ENCODE results near the gene KIAA0825.

DNA sequence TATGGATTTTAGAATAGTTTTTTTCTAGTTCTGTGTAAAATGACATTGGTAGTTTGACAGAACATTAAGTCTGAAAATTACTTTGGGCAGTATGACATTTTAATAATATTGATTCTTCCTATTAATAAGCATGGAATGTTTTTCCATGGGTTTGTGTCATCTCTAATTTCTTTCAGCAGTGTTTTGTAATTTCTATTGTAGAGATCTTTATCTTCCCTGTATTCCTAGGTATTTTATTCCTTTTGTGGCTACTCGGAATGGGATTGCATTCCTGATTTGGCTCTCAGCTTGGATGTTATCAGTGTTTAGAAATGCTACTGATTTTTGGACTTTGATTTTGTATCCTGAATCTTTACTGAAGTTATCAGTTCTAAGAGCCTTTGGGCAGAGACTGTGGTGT lies 420.4 kb downstream of the KIAA0825 start:
- no peak for TF ChIP-seq EZH2 (IDR thresholded peaks at IDR 0.05; ENCODE audit: low read depth, unreplicated experiment)
- TF ChIP-seq, protein P1, sequence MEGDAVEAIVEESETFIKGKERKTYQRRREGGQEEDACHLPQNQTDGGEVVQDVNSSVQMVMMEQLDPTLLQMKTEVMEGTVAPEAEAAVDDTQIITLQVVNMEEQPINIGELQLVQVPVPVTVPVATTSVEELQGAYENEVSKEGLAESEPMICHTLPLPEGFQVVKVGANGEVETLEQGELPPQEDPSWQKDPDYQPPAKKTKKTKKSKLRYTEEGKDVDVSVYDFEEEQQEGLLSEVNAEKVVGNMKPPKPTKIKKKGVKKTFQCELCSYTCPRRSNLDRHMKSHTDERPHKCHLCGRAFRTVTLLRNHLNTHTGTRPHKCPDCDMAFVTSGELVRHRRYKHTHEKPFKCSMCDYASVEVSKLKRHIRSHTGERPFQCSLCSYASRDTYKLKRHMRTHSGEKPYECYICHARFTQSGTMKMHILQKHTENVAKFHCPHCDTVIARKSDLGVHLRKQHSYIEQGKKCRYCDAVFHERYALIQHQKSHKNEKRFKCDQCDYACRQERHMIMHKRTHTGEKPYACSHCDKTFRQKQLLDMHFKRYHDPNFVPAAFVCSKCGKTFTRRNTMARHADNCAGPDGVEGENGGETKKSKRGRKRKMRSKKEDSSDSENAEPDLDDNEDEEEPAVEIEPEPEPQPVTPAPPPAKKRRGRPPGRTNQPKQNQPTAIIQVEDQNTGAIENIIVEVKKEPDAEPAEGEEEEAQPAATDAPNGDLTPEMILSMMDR (conservative IDR thresholded peaks at IDR 0.05; ENCODE audit: low read depth in 2 of 2), result no peak
- no peak for TF ChIP-seq EZH2phosphoT487 (IDR thresholded peaks at IDR 0.05; ENCODE audit: unreplicated experiment)
- TF ChIP-seq ZNF331 (CRISPR knock-in tag; IDR thresholded peaks at IDR 0.05; ENCODE audit: low read depth), result no peak
- no peak for TF ChIP-seq JUNB (IDR thresholded peaks at IDR 0.05; ENCODE audit: unreplicated experiment)
- TF ChIP-seq CREB1 (CRISPR knock-in tag; IDR thresholded peaks at IDR 0.05; ENCODE audit: low read depth), result no peak
- TF ChIP-seq, protein P2, sequence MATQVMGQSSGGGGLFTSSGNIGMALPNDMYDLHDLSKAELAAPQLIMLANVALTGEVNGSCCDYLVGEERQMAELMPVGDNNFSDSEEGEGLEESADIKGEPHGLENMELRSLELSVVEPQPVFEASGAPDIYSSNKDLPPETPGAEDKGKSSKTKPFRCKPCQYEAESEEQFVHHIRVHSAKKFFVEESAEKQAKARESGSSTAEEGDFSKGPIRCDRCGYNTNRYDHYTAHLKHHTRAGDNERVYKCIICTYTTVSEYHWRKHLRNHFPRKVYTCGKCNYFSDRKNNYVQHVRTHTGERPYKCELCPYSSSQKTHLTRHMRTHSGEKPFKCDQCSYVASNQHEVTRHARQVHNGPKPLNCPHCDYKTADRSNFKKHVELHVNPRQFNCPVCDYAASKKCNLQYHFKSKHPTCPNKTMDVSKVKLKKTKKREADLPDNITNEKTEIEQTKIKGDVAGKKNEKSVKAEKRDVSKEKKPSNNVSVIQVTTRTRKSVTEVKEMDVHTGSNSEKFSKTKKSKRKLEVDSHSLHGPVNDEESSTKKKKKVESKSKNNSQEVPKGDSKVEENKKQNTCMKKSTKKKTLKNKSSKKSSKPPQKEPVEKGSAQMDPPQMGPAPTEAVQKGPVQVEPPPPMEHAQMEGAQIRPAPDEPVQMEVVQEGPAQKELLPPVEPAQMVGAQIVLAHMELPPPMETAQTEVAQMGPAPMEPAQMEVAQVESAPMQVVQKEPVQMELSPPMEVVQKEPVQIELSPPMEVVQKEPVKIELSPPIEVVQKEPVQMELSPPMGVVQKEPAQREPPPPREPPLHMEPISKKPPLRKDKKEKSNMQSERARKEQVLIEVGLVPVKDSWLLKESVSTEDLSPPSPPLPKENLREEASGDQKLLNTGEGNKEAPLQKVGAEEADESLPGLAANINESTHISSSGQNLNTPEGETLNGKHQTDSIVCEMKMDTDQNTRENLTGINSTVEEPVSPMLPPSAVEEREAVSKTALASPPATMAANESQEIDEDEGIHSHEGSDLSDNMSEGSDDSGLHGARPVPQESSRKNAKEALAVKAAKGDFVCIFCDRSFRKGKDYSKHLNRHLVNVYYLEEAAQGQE (IDR thresholded peaks at IDR 0.05; ENCODE audit: unreplicated experiment), result no peak
- no peak for TF ChIP-seq POLR2AphosphoS5 (IDR thresholded peaks at IDR 0.05; ENCODE audit: low read depth)
- no peak for TF ChIP-seq NANOG (IDR thresholded peaks at IDR 0.05; ENCODE audit: borderline replicate concordance)
- no peak for TF ChIP-seq ZNF114 (CRISPR knock-in tag; IDR thresholded peaks at IDR 0.05)
- TF ChIP-seq, protein P3, sequence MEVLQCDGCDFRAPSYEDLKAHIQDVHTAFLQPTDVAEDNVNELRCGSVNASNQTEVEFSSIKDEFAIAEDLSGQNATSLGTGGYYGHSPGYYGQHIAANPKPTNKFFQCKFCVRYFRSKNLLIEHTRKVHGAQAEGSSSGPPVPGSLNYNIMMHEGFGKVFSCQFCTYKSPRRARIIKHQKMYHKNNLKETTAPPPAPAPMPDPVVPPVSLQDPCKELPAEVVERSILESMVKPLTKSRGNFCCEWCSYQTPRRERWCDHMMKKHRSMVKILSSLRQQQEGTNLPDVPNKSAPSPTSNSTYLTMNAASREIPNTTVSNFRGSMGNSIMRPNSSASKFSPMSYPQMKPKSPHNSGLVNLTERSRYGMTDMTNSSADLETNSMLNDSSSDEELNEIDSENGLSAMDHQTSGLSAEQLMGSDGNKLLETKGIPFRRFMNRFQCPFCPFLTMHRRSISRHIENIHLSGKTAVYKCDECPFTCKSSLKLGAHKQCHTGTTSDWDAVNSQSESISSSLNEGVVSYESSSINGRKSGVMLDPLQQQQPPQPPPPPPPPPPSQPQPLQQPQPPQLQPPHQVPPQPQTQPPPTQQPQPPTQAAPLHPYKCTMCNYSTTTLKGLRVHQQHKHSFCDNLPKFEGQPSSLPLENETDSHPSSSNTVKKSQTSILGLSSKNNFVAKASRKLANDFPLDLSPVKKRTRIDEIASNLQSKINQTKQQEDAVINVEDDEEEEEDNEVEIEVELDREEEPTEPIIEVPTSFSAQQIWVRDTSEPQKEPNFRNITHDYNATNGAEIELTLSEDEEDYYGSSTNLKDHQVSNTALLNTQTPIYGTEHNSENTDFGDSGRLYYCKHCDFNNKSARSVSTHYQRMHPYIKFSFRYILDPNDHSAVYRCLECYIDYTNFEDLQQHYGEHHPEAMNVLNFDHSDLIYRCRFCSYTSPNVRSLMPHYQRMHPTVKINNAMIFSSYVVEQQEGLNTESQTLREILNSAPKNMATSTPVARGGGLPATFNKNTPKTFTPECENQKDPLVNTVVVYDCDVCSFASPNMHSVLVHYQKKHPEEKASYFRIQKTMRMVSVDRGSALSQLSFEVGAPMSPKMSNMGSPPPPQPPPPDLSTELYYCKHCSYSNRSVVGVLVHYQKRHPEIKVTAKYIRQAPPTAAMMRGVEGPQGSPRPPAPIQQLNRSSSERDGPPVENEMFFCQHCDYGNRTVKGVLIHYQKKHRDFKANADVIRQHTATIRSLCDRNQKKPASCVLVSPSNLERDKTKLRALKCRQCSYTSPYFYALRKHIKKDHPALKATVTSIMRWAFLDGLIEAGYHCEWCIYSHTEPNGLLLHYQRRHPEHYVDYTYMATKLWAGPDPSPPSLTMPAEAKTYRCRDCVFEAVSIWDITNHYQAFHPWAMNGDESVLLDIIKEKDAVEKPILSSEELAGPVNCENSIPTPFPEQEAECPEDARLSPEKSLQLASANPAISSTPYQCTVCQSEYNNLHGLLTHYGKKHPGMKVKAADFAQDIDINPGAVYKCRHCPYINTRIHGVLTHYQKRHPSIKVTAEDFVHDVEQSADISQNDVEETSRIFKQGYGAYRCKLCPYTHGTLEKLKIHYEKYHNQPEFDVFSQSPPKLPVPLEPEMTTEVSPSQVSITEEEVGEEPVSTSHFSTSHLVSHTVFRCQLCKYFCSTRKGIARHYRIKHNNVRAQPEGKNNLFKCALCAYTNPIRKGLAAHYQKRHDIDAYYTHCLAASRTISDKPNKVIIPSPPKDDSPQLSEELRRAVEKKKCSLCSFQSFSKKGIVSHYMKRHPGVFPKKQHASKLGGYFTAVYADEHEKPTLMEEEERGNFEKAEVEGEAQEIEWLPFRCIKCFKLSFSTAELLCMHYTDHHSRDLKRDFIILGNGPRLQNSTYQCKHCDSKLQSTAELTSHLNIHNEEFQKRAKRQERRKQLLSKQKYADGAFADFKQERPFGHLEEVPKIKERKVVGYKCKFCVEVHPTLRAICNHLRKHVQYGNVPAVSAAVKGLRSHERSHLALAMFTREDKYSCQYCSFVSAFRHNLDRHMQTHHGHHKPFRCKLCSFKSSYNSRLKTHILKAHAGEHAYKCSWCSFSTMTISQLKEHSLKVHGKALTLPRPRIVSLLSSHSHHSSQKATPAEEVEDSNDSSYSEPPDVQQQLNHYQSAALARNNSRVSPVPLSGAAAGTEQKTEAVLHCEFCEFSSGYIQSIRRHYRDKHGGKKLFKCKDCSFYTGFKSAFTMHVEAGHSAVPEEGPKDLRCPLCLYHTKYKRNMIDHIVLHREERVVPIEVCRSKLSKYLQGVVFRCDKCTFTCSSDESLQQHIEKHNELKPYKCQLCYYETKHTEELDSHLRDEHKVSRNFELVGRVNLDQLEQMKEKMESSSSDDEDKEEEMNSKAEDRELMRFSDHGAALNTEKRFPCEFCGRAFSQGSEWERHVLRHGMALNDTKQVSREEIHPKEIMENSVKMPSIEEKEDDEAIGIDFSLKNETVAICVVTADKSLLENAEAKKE (CRISPR knock-in tag; IDR thresholded peaks at IDR 0.05), result no peak
- TF ChIP-seq ETS1 (IDR thresholded peaks at IDR 0.05), result no peak

All from GM23338 (cell line).